Measurements from ENCODE around the gene SLC35E1. TPM values are rescaled to one million over a fixed set of nuclear protein-coding genes. Genes with fewer than 3 reads are reported as not detected.

SLC35E1 gene
- total RNA-seq, 1 experiment from 2014 or later: 49.1 TPM

DNA sequence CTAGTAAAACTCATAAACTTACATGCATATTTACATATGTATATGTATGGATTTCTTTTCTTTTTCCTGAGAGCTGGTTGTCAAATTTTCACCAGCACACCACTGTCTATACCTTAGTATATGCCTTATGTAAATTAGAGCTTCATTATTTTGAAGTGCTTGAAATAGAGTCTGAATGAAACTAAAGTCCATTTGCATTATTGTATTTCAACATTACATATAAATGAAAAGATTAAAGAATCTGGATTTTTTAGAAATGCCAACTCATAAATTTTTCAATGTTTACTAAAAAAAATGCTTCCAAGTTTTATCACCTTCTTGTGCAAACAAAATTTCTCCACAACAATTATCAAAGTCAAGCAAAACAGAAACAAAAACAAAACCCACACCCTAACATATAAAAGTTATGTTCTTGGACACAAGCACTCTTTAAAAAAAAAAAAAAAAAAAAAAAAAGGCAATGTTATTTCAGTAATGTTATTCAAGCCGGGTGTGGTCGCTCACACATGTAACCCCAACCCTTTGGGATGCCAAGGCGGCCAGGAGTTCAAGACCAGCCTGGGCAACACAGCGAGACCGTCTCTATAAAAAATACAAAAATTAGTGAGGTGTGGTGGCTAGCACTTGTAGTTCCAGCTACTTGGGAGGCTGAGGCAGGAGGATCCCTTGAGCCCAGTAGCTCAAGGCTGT lies 37.4 kb upstream of the SLC35E1 start:
- Histone ChIP-seq H3K79me2 (ENCODE audit: insufficient read depth, low read length) (peaks cover 100% of the 10 kb centered on the region), H3K4me2 (ENCODE audit: low read length) (no peak overlapping the region), H3K27me3 (ENCODE audit: insufficient read depth, low read length) (no peaks in the 10 kb centered on the region), H3K9me3 (ENCODE audit: control insufficient read depth in 1 of 2, insufficient read depth in 1 of 2, low read depth in 1 of 2, low read length in 2 of 2) (no peaks in the 10 kb centered on the region), H3K4me1 (ENCODE audit: control insufficient read depth in 1 of 2, insufficient read depth in 2 of 2, low read length in 2 of 2) (peaks cover 3 to 20% of the 10 kb centered on the region in 2 experiments; a peak in 3 of 4 replicates), H3K36me3 (ENCODE audit: control insufficient read depth in 1 of 2, insufficient read depth in 2 of 2, low read length in 2 of 2) (no peaks in the 10 kb centered on the region), H3K9ac (ENCODE audit: low read length) (no peak overlapping the region), H3K9me2 (ENCODE audit: insufficient read depth) (no peaks in the 10 kb centered on the region), H3K27ac (ENCODE audit: low read depth, low read length) (no peak overlapping the region), H2AFZ (ENCODE audit: low read depth, low read length, poor library complexity, severe bottlenecking) (no peak overlapping the region), H3K4me3 (replicated peaks in 1 of 2; ENCODE audit: low read depth in 1 of 2, low read length in 2 of 2) (no peak overlapping the region), H4K20me1 (ENCODE audit: insufficient read depth) (peaks cover 20% of the 10 kb centered on the region; the same call in 1 of the 2 replicates)
- POLR2A ChIA-PET: no interaction called here
- no peak for ATAC-seq
- CTCF ChIA-PET: no interaction called here
- RAD21 ChIA-PET (ENCODE audit: low non-redundant PET in 1 of 2, low total read pairs in 2 of 2, uncharacterized antibody in 2 of 2, unreplicated experiment in 2 of 2): no interaction called here
- TF ChIP-seq EGR1 (IDR thresholded peaks at IDR 0.05; ENCODE audit: low read depth) (no peak), CBX3 (IDR thresholded peaks at IDR 0.05; ENCODE audit: low read depth) (no peak), ZNF274 (IDR thresholded peaks at IDR 0.05; ENCODE audit: low read depth, low read length) (no peak), SP1 (IDR thresholded peaks at IDR 0.05; ENCODE audit: low read depth) (no peak), FOSL1 (IDR thresholded peaks at IDR 0.05; ENCODE audit: low read depth) (no peak), TCF7L2 (IDR thresholded peaks at IDR 0.05; ENCODE audit: borderline replicate concordance, extremely low read depth, insufficient read depth, insufficient read length) (no peak), SRF (IDR thresholded peaks at IDR 0.05; ENCODE audit: low read depth) (no peak), EZH2phosphoT487 (IDR thresholded peaks at IDR 0.05; ENCODE audit: borderline replicate concordance) (no peak), POLR2AphosphoS5 (IDR thresholded peaks at IDR 0.05; ENCODE audit: low read depth, low read length) (no peak), YY1 (IDR thresholded peaks at IDR 0.05; ENCODE audit: extremely low read depth, insufficient replicate concordance, low read depth, low read length) (no peak), ELF1 (IDR thresholded peaks at IDR 0.05; ENCODE audit: borderline replicate concordance, low read depth) (no peak), ATF3 (IDR thresholded peaks at IDR 0.05) (no peak)
- TF ChIP-seq, protein P1, sequence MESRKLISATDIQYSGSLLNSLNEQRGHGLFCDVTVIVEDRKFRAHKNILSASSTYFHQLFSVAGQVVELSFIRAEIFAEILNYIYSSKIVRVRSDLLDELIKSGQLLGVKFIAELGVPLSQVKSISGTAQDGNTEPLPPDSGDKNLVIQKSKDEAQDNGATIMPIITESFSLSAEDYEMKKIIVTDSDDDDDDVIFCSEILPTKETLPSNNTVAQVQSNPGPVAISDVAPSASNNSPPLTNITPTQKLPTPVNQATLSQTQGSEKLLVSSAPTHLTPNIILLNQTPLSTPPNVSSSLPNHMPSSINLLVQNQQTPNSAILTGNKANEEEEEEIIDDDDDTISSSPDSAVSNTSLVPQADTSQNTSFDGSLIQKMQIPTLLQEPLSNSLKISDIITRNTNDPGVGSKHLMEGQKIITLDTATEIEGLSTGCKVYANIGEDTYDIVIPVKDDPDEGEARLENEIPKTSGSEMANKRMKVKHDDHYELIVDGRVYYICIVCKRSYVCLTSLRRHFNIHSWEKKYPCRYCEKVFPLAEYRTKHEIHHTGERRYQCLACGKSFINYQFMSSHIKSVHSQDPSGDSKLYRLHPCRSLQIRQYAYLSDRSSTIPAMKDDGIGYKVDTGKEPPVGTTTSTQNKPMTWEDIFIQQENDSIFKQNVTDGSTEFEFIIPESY (IDR thresholded peaks at IDR 0.05; ENCODE audit: extremely low read depth, insufficient replicate concordance, low read length): no peak
- TF ChIP-seq, protein P2, sequence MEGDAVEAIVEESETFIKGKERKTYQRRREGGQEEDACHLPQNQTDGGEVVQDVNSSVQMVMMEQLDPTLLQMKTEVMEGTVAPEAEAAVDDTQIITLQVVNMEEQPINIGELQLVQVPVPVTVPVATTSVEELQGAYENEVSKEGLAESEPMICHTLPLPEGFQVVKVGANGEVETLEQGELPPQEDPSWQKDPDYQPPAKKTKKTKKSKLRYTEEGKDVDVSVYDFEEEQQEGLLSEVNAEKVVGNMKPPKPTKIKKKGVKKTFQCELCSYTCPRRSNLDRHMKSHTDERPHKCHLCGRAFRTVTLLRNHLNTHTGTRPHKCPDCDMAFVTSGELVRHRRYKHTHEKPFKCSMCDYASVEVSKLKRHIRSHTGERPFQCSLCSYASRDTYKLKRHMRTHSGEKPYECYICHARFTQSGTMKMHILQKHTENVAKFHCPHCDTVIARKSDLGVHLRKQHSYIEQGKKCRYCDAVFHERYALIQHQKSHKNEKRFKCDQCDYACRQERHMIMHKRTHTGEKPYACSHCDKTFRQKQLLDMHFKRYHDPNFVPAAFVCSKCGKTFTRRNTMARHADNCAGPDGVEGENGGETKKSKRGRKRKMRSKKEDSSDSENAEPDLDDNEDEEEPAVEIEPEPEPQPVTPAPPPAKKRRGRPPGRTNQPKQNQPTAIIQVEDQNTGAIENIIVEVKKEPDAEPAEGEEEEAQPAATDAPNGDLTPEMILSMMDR (IDR thresholded peaks at IDR 0.05 in 2 of 3, conservative IDR thresholded peaks at IDR 0.05 in 1 of 3; ENCODE audit: borderline replicate concordance in 1 of 3, insufficient read depth in 1 of 3, low read depth in 2 of 3, low read length in 2 of 3): no peak
- intact Hi-C loops (cut with micrococcal nuclease): no loop called here
- no TSS peak for BruUV-seq (replicated peaks)
- no peak for DNase-seq (ENCODE audit: low read depth, low spot score)
